ENCODE results near the gene PDE6A. TPM values are rescaled to one million over a fixed set of nuclear protein-coding genes. Genes with fewer than 3 reads are reported as not detected.

Gene PDE6A
- total RNA-seq, 1 donor from 2014 or later, result under 0.01 TPM

DNA sequence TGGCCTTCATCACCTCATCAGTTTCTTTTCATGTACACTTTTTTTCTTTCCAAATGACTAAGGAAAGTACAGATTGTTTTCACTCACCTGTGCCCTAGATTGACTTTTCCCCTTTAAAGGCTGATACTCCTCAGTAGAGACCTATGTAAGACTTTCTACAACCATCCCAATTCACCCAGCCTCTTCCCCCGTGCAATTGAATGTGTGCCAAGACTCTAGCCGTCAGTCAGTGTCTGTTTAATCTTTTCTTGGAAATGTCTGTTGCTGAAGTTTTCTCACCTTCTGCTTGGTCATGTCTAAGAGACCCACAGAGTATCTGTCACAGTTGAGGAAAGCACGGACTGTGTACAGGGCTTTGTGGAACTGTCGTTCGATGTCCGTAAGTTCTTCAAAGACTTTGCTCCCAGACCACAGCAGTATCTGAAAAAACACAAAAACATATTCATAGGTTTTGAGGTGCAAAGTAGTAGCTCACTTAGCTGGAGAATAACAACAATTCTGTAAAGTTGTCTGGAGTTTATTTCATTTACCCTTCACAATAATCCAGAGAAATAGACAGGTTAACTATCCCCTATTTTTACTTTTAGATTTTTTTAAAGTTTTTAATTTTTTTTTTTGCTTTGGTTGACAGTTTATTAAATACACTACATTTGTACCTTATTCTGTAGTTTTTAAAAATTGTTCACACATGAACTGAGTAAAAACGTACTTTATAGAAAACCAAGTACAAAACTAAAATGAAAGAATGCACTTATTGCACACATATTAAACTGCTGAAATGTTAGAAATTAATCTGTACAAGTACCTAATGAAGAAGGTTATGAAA is 13.6 kb downstream of the PDE6A start:
- DNase-seq (ENCODE audit: low read depth in 2 of 2), result no peak

DNA sequence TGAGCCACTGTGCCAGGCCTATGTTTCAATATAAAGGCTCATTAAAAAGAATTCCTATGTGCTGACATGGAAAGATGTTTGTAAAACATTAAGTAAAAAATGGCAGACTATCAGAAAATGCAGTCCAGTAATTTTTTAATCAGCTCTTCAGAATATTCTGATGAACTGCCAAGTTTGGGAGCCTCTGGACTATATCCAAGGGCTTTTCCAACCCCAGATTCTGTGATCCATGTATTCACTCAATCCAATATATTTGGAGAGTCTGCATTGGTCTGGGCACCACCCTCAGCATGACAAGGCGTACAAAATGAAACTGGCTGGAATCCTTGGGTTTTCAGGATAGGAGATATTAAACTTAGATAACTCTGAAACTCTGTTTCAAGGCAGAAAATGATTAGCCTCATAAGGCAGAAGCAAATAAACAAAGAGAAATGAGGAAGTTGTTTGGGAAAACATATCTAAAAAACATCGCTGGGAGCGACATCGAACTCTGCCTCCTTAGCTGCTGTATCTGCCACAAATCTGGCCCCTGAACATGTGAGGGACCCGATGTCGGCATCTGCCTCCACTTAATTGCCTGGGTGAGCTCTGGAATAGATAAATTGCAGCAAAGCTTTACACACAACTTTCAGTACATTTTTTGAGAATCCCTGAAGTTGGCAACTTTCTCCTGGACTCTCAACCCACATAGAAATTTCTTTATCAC is 14.4 kb downstream of the PDE6A start:
- no peak for DNase-seq (ENCODE audit: low read depth in 2 of 2)

GRCh38 chr5:149924486-149924885 is 20.1 kb downstream of the PDE6A start:
- DNase-seq (ENCODE audit: low read depth in 2 of 2), result no peak

GRCh38 chr5:149922950-149923349 is 21.6 kb downstream of the PDE6A start:
- DNase-seq (ENCODE audit: low read depth in 2 of 2), result no peak

- DNase-seq (ENCODE audit: low read depth in 2 of 2), result no peak
These were observed 23.0 kb downstream of the PDE6A start for GRCh38 chr5:149921597-149921996.

- DNase-seq (ENCODE audit: low read depth in 2 of 2), result peak in 1 of 2 donors; percentile 35
These were observed 27.4 kb downstream of the PDE6A start for GRCh38 chr5:149917073-149917676.

GRCh38 chr5:149916334-149917072 is 28.1 kb downstream of the PDE6A start:
- DNase-seq (ENCODE audit: low read depth in 2 of 2), result no peak

- DNase-seq (ENCODE audit: low read depth in 2 of 2), result no peak
These were observed 29.0 kb downstream of the PDE6A start for GRCh38 chr5:149915392-149916260.

DNA sequence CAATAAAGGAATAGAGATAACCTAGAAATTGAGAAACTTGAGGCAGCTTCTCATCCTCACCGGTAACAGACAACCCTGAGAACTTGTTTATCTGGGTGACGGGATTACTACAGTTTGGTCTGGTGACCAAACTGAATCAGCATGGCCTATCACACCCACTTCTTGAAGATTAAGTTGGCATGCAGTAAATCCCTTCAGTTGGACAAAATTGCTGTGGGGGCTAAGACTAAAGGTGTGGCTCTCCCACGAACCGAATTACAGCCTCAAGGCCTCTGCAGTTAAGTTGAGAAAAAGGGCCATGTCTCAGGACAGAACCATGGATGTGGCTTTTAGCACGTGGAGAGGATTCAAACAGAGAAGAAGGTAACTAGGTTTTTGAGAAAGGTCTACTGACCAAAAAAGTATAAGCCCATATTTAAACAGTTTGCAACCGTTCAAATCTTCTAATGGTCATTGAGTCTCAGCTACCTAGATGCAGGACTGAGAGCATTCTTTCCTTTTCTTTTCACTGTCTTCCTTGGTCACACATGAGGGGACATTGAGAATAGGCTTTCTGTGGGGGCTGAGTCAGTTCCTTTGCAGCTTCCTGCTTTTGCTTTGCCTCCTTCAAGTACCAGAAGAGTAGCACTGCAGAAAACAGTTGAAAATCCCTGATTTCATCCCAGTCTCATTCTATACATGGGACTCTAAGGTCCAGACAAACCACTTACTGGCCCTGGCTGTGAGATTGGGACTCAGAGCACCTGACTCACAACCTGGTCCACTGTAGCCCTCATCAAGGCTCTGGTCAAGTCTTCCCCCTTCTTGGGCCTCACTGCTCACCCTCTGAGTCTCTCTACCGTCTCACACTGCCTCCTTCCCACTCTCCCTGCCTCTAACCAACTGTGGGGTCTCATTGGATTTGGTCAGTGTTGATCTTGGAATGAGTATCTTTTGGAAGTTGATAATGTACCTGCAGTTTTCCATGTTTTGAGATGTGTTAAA is 30.9 kb downstream of the PDE6A start:
- peak in 1 of 2 donors; percentile 52 for DNase-seq (ENCODE audit: low read depth in 2 of 2)

- DNase-seq (ENCODE audit: low read depth in 2 of 2), result no peak
These were observed 32.2 kb downstream of the PDE6A start for GRCh38 chr5:149912226-149912871.

- no peak for DNase-seq (ENCODE audit: low read depth in 2 of 2)
These were observed 33.6 kb downstream of the PDE6A start for GRCh38 chr5:149911031-149911430.

DNA sequence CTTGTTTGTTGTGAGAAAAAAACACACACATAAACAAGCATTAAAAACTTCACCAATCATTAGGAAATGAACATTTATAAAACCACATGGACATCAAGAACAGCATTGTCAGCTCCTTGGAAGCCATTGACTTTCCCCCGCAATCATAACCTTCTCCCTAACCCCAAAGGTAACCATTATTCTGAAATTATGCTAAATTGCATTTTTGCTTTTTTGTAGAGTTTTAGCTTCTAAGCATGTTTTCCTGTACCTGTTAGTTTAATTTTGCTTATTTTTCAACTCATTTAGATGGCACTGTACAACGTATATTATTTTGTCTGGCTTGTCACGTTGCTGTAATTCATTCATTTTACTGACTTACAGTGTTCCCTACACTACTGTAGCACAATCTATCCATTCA is 36.8 kb downstream of the PDE6A start:
- DNase-seq (ENCODE audit: low read depth in 2 of 2), result no peak

GRCh38 chr5:149904977-149905376 is 39.6 kb downstream of the PDE6A start:
- no peak for DNase-seq (ENCODE audit: low read depth in 2 of 2)

GRCh38 chr5:149904293-149904886 is 40.2 kb downstream of the PDE6A start:
- no peak for DNase-seq (ENCODE audit: low read depth in 2 of 2)

DNA sequence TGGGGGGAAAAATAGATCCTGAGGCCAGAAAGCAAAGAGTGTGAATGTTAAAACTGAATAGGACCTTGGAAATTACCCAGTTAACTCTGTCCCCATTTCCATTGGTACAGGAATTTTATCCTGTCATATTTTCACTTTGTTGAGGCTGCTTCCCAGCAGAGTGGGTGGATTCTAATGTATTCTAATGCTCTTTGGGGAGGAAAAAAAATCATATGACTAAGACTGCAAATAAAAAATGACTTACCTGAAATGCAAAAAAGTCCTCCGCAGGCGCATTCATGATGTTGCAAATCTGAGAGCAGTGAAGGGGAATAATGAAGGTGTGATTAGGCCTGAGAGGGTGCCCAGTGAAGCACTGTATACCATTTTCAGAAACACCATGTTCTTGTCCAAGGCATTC is 41.2 kb downstream of the PDE6A start:
- DNase-seq (ENCODE audit: low read depth in 2 of 2), result no peak

DNA sequence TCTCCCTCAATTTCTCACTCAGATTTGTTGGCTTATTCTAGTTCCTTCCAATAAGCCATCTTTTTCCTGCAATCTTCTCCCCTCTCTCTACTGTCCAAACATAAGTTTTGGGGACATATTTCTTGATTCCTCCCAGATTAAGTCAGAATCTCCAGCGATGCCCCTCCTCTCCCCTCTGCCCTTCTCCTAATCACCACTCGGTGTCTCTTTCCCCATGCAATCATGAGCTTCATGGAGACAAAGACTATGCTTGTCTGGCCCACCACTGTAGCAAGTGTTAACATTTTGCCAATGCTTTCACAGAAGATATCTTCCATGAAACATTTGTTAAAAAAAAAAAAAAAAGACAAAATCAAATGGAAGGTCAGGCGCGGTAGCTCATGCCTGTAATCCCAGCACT is 42.4 kb downstream of the PDE6A start:
- DNase-seq (ENCODE audit: low read depth in 2 of 2), result no peak

GRCh38 chr5:149901511-149901910 is 43.1 kb downstream of the PDE6A start:
- no peak for DNase-seq (ENCODE audit: low read depth in 2 of 2)

GRCh38 chr5:149900390-149900789 is 44.2 kb downstream of the PDE6A start:
- no peak for DNase-seq (ENCODE audit: low read depth in 2 of 2)

GRCh38 chr5:149898811-149899210 is 45.8 kb downstream of the PDE6A start:
- no peak for DNase-seq (ENCODE audit: low read depth in 2 of 2)
